Epithelial cell of prostate (primary cell): ENCODE measurements around the gene NMRK2.
"Not testable (repeated sequence)": the region's sequence is repeated elsewhere in the genome, so short reads cannot be mapped to it uniquely, and the experiment has no call there.

Source experiments
- DNase-seq: peaks from one replicate; pipeline ENCODE4 v3.0.0-alpha.2; 2011; ENCODE audit warnings: low read depth, low spot score
- H3K27ac ChIP-seq: fragments of 450-650 bp; 2 replicates; pipeline ENCODE4 v1.5.1; 2017; ENCODE audit warnings: mild to moderate bottlenecking

Gene NMRK2

DNA sequence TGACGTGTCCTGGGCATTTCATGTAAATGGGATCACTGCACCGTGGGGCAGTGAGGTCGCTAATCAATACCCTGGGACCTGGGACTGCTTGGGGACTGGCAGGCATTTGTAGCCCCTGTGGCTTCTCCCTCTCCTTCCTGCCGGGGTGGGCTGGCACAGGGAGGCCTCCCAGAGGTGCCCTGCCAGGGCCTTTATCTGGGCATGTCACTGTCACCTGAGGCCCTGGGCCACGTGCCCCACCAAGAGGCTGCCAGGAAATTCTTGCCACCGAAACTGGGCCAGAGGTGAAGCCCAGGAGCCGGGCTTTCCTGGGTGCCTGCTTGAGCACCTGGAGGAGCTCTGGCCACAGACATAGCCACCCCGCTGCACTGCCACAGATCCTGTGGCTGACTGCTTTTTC is 1.8 kb upstream of the NMRK2 start:
- H3K27ac ChIP-seq: no peak overlapping the region
- no peak for DNase-seq

DNA sequence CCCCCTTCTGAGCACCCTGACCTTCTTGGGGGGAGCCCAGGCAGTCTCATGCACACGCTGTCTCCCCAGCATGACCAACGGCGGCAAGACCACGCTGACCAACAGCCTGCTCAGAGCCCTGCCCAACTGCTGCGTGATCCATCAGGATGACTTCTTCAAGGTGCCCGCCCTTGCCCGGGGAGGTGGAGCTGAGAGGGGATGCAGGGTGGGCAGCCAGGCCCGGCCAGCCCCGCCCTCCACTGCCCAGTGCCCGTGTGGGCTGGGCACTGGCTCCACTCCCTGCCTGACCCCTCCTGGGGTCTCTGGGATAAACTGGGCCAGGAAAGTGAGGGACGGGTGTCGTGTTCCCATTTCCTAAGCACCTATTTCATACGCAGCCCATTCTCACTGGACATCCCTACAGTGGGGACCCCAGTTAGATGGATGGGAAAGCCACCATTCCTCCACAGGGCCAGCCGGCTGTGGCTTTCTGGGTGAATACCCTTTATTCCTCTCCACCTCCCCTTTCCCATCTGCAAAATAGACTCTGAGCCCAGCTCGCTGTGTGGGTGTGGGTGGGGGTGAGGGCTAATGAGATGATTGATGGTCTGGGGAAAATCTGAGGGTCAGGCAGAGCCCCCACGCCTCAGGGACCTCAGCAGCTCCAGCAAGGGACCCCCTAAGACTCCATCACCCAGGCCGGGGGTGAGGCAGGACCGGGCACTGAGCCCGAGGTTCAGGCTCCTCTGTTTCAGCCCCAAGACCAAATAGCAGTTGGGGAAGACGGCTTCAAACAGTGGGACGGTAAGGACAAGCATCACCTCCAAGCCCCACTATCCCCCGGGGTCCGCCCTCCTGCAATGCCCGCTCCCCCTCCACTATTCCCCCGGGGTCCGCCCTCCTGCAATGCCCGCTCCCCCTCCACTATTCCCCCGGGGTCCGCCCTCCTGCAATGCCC is 3.9 kb downstream of the NMRK2 start:
- H3K27ac ChIP-seq: no peak overlapping the region
- DNase-seq: no peak

DNA sequence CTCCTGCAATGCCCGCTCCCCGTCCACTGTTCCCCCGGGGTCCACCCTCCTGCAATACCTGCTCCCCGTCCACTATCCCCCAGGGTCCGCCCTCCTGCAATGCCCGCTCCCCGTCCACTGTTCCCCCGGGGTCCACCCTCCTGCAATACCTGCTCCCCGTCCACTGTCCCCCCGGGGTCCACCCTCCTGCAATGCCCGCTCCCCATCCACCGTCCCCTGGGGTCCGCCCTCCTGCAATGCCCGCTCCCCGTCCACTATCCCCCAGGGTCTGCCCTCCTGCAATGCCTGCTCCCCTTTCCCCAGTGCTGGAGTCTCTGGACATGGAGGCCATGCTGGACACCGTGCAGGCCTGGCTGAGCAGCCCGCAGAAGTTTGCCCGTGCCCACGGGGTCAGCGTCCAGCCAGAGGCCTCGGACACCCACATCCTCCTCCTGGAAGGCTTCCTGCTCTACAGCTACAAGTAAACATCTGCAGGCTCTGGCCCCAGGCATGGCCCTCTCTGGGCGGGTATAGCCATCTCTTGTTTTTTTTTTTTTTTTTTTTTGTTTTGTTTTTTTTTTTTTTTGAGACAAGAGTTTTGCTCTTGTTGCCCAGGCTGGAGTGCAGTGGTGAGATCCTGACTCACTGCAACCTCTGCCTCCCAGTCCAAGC is 5.6 kb downstream of the NMRK2 start:
- not testable (repeated sequence) for DNase-seq, H3K27ac ChIP-seq

DNA sequence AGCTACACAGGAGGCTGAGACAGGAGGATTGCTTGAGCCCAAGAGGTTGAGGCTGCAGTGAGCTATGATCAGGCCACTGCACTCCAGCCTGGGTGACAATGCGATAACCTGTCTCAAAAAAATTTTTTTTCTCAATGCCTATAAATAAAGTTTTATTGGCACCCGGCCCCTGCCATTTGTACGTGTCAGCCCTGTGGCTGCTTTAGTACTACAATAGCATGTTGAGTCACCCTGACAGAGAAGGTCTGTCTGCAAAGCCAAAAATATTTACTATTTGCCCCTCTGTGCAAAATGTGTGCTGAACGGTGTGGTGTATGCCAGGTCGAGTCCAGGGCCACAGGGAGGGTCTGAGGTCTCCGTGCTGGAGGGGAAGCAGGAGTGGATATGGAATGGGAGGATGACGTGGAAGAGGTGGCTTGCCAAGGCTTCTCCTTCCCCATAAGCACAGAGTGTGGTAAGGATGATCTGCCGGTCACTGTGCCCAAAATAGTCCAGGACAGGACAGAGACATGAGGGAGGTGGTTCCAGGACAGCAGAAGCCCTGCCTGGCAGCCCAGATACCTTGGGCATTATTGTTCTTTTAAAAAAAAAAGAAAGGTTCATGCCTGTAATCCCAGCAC is 10.0 kb downstream of the NMRK2 start:
- no peak for DNase-seq
- H3K27ac ChIP-seq: no peak overlapping the region

DNA sequence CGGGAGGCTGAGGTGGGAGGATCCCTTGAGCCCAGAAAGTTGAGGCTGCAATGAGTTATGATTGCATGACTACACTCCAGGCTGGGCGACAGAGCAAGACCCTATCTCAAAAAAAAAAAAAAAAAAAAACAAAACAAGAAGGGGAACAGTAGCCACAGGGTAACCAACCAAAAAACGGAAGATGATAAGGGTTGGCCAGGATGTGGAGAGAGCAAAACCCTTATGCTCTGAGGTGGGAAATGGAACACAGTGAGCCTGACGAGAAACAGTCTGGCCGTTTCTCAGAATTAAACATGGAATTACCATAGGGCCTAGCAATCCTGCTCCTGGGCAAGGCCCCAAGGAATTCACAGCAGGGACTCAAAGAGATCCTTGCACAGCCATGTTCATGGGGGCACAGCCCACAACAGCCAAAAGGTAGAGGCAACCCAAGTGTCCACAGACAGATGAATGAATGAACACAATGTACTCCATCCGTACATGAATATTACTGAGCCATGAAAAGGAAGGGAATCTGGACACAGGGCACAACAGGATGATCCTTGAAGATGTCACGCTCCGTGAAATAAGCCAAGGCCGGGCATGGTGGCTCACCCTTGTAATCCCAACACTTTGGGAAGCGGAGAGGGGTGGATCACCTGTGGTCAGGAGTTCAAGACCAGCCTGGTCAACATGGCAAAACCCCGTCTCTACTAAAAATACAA is 11.3 kb downstream of the NMRK2 start:
- DNase-seq: no peak
- no peak overlapping the region for H3K27ac ChIP-seq

DNA sequence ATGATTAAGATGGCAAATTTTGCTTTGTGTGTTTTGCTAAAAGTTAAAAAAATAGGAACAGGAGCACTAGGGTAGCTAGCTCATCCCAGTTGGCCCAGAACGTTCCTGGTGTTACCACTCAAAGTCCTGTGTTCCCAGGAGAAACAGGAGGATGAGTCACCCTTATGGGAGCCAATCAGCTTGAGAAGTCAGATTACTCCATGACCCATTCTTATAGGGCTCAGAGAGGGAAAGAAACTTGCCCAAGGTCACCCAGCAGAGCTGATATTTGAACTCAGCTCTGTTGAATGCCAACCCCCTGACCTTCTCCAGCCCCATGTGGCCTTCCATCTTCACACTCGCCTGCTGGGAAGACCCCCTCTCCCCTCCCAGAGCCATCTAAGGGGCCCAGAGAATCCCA is 13.0 kb downstream of the NMRK2 start:
- H3K27ac ChIP-seq: no peak overlapping the region
- no peak for DNase-seq

DNA sequence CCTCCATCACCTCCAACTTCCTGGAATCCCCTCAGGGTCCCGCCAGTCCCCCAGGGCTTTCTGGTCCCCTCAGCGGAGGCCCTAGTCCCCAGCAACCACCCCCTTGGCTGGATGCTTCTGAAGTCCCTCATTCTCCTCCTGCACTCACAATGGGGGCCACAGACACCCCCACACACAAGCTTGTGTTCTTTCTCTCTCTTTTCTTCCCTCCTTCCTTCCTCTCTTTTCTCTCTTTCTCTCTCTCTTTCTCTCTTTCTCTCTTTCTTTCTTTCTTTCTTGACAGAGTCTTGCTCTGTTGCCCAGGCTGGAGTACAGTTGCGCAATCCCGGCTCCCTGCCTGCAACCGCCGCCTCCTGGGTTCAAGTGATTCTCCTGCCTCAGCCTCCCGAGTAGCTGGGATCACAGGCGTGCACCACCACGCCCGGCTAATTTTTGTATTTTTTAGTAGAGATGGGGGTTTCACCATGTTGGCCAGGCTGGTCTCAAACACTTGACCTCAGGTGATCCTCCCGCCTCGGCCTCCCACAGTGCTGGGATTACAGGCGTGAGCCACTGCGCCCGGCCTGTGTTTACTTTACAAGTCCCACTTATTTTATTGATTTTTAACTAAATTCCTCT is 14.6 kb downstream of the NMRK2 start:
- DNase-seq: not testable (repeated sequence)

DNA sequence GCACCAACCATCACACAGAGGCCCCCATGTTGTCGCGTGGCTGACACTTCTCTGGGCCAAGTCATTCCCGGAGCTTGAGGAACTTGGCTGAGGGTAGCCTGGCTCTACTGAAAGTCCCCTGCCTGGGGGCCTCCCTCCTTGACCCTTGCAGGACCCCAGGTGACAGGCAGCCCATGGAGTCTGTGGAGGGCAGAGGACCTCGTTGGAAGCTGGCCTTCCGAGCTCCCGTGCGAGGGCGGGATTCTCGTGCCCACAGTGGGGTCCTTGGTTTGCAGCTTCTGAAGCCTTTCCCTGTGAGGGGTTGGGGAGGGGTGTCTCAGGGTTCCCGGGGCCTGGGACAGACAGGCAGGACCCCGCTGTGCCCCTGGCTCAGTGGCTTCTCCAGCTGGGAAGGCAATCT is 16.4 kb downstream of the NMRK2 start:
- H3K27ac ChIP-seq: no peak overlapping the region
- no peak for DNase-seq

More for the DNA sequence above, 14.6 kb downstream of the NMRK2 start:
- H3K27ac ChIP-seq: not testable (repeated sequence)

DNA sequence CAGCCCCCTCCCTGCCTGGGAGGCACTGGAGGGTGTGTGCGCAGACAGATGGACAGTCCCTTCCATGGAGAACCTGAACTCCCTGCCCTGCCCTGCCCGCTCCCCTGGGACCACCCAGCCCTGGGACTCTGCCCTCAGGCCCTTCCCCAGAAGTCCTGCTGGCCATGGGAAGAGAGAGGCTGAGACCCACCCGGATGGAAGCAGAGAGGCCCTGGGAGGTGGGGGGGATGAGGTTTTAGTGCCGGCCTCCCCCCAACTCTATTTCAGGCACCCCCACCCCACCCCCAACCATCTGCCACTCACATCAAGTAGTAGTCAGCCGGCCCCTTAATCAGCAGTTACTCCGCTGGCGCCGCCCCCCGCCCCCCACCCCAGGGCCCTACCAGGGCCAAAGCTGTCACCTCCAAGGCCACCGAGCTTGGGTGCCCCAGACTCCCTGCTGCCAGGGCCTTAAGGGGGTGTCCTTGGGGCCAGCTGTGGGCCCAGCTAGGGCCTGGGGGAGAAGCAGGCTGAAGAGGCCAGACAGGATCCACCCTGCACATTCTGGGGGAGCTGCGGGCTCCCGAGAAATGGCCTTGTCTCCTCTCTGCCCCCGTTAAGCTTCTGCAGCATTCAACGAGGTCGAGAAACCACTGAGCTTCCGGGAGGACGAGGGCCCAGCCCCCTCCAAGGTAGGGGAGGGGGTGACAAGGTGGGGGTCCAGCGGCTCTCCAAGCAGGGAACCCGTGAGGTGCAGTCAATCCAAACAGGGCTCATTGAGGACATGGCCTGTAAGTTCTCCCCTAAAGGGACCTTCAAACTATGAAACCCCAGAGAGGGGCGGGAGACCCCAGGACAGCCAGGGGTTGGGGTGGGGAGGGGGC is 17.4 kb downstream of the NMRK2 start:
- no peak for DNase-seq
- no peak overlapping the region for H3K27ac ChIP-seq

DNA sequence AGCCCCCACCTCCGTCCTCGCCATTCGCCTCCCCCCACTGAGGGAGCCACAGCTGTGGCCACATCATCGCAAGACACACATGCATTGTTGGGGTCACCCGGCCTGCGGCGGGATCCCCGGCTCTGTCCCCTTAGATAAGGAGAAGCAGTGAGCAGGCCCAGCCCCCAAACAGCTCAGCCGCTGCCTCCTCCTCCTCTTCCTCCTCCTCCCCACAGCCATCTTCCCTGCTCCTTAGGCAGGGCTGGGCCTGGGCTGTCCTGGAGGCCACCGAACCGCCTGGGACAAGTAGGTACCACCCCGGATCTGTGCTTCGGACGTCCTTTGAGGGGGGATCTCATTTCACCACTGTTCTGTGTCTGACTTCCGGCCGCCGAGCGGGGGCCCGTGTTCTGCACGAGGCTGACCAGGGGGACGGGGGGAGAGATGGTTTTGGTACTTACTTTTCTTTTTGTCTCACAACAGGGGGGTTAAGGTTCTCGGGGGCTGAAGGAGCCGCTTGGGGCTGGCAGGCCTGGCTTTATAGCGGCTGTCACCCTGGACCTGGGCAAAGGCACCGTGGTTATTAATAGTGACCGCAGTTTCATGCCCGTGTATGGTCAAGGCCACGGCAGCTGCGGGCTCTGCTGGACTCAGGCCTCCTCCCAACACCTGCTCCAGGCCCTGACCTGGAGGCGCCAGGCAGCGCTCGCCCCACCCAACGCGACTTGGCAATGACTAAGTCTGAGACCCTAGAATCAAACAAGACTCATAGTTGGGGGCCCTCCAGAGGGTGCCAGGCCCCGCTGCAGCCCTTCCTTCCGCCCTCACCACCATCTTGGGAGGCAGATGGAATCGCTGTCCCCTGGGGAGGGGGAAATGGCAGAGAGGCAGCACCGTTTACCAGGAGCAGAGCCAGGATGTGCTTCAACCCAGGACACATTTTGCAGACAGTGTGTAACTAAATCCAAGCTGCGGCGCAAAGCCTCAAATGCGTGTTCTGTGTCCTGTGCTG is 18.3 kb downstream of the NMRK2 start:
- no peak for DNase-seq
- H3K27ac ChIP-seq: no peak overlapping the region

DNA sequence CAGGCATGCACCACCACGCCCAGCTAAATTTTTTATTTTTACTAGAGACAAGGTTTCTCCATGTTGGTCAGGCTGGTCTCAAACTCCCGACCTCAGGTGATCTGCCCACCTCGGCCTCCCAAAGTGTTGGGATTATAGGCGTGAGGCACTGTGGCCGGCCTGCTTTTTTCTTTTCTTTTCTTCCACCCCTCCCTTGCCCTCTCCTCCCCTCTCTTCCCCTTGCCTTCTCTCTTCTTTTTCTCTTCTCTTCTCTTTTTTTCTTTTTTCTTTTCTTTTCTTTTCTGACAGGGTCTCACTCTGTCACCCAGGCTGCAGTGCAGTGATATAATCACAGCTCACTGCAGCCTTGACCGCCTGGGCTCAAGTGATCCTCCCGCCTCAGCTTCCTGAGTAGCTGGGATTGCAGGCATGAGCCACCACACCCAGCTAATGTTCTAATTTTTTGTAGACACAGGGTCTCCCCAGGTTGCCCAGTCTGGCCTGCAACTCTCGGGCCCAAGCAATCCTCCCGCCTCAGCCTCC is 19.9 kb downstream of the NMRK2 start:
- not testable (repeated sequence) for DNase-seq, H3K27ac ChIP-seq

DNA sequence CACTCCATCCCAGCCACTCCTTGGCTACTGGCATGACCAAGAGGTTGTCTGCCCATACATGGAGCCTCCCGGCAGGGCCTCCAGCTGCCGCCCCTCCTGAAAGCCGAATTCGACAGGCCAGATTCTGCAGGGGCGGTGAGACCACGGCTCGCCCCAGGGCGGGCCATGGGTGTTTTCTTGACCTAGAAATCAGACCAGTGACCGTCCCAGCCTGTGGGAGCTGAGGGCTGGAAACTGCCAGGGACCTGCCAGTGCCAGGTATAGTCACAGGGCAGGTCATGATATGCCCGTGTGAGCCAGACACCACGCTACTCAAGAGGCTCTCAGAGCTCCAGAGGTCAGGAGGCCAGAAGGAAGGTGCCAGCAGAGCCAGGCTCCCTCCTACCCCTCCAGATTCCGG is 21.2 kb downstream of the NMRK2 start:
- DNase-seq: no peak
- no peak overlapping the region for H3K27ac ChIP-seq

DNA sequence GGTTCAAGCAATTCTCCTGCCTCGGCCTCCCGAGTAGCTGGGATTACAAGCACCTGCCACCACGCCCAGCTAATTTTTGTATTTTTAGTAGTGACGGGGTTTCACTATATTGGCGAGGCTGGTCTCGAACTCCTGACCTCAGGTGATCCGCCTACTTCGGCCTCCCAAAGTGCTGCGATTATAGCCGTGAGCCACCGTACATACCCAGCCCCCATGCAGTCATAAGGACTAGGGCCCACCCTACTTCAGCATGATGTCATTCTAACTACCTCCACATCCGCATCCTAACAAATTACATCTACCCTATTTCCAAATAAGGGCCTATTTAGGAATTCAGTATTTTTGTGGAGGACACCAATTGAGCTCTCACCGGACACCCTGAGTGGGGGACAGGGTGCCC is 22.4 kb downstream of the NMRK2 start:
- DNase-seq, H3K27ac ChIP-seq: not testable (repeated sequence)

DNA sequence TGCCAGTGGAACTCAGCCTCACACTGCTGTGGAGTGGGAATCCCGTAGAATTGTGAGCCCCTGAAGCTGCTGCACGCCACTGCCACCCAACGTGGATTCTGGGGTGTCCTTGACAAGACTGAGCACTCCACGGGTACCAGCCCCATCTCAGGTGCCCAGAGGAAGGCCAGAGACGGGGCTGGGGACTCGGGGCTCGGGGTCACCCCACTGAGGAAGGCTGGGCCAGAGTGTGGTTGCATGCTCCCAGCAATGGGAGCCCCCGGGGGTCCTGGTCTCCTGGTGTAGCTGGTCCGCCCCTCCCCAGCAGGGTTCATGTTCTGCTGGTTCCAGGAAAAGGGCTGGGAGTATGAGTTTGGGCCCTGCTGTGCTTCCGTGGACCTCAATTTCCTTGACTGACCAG is 22.8 kb downstream of the NMRK2 start:
- DNase-seq: no peak
- H3K27ac ChIP-seq: no peak overlapping the region

DNA sequence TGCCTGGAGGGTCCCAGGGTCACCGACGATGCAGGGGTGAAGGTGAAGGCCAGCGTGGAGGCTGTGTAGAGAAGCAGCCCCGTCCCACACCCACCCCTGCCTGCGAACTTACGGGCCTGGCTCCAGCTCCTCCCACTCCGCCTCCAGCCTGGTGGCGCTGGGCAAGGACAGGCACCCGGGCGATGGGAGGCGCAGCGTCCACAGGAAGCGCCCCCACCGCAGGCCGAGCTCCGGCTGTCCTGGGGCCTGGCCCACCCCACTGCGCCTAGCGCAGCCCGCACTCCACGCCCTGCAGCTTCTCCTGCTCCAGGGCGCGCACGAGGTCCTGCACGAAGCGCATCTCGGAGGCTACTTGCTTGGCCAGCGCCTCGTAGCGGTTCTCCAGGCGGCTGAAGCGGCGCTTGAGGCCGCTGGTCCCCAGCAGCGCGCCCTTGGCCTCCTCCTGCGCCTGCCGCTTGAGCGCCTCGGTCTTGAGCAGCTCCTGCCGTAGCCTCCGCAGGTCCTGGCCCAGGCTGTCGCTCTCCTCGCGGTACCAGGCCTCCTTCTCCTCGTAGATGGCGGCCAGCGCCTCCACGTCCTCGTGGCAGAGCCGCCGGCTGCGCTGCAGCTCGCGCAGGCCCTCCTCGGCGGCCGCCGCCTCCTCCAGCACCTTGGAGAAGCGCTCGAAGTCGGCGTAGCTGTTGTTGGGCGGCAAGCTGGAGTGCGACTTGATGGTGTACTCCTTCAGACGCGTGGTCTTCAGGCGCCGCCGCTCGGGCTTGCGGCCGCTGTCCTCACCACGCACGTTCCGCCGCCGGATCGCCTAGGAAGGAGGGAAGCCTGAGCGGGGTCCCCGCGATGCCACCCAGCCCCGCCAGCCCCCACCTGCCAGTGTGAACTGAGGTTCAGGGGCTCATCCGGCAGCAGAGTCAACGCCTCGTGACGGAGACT is 26.2 kb downstream of the NMRK2 start:
- no peak for DNase-seq
- H3K27ac ChIP-seq: no peak overlapping the region

DNA sequence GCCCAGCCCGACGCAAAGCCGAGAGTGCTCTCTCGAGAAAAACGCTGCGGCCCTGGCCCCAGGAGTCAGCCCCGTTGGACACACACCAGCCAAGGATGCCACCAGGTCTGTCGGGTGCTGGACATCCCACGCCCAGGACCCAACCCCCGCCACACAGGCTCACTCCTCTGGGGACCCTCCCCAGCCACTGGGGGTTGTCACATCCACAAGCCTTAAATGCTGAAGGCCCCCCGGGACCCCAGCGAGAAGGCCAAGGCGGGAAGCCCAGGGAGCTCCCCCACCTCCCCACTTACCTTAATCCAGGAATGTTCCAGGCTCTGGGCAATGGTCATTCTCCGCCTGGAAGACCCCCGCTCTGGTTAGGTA is 26.9 kb downstream of the NMRK2 start:
- H3K27ac ChIP-seq: no peak overlapping the region
- no peak for DNase-seq

DNA sequence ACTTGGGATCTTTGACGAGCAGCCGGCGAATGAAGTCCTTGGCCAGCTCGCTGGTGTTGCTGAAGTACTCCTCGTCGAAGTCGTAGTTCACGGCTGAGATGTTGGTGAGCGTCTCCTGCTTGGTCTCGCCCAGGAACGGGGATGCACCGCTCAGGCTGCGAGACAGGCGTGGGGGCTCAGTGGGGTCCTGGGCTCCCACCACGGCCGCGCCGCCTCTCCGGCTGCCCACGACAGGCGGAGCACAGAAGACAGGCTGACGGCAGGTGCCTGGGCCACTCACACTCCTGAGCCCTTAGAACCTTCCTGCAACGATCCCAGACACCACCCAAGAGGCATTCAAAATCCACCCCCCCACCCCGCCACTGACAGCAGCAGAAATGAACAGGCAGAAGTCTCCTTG is 28.1 kb downstream of the NMRK2 start:
- no peak overlapping the region for H3K27ac ChIP-seq
- DNase-seq: no peak
